SU-DHL-6 (cell line): Measurements from ENCODE around the gene SAP25.
"Not testable (repeated sequence)": the region's sequence is repeated elsewhere in the genome, so short reads cannot be mapped to it uniquely, and the experiment has no call there.

Experiments used
- H2AFZ ChIP-seq: fragments of 200-600 bp; sonication (generic); 2 replicates; pipeline ENCODE4 v1.6.1; 2014; ENCODE audit warnings: low read depth, mild to moderate bottlenecking, moderate library complexity, mixed read lengths, antibody characterized with exemption, low read length; ENCODE audit not compliant: severe bottlenecking
- H3F3A ChIP-seq: fragments of 200-600 bp; shearing (Covaris generic); 2 replicates; pipeline ENCODE4 v1.6.0; 2016; ENCODE audit warnings: antibody characterized with exemption, mild to moderate bottlenecking; ENCODE audit not compliant: insufficient read depth
- H3K27ac ChIP-seq: fragments of 200-600 bp; sonication (generic); 2 replicates; pipeline ENCODE4 v1.5.1; 2016; ENCODE audit warnings: low read depth, mild to moderate bottlenecking, low read length, moderate library complexity, mixed read lengths
- H3K27me3 ChIP-seq: fragments of 200-600 bp; sonication (generic), shearing (Covaris generic); 2 replicates; pipeline ENCODE4 v1.6.0; 2014; ENCODE audit warnings: mild to moderate bottlenecking, low read length
- H3K36me3 ChIP-seq: fragments of 200-600 bp; sonication (generic); 2 replicates; pipeline ENCODE4 v1.6.1; 2014; ENCODE audit warnings: mild to moderate bottlenecking, low read length, mixed read lengths
- H3K4me2 ChIP-seq: fragments of 300-600, 200-600 bp; shearing (Covaris generic), sonication (generic); 2 replicates; pipeline ENCODE4 v1.6.0; 2014; ENCODE audit warnings: low read length, low read depth, mild to moderate bottlenecking; ENCODE audit not compliant: poor library complexity, severe bottlenecking
- H3K4me3 ChIP-seq: fragments of 200-600 bp; sonication (generic); 2 replicates; pipeline ENCODE4 v1.5.1; 2014; ENCODE audit warnings: antibody characterized with exemption, low read length, mild to moderate bottlenecking, mixed read lengths; ENCODE audit not compliant: insufficient read depth, poor library complexity, severe bottlenecking
- H3K79me2 ChIP-seq: fragments of 200-600 bp; sonication (generic); 2 replicates; pipeline ENCODE4 v1.6.1; 2014; ENCODE audit warnings: mild to moderate bottlenecking, low read length, moderate library complexity; ENCODE audit not compliant: insufficient read depth
- H3K9ac ChIP-seq: fragments of 200-600 bp; sonication (generic); 2 replicates; pipeline ENCODE4 v1.7.0; 2014; ENCODE audit warnings: mild to moderate bottlenecking, low read length
- H3K9me2 ChIP-seq: fragments of 200-600 bp; sonication (generic); replicated peaks from 2 replicates; pipeline ENCODE4 v1.6.1; 2014; ENCODE audit warnings: low read length; ENCODE audit not compliant: insufficient read depth
- H3K9me3 ChIP-seq: fragments of 200-600 bp; sonication (generic); 2 replicates; pipeline ENCODE4 v1.6.1; 2014; ENCODE audit warnings: low read length, mixed read lengths; ENCODE audit not compliant: insufficient read depth
- H4K20me1 ChIP-seq: fragments of 200-600 bp; sonication (generic); 2 replicates; pipeline ENCODE4 v1.6.1; 2014; ENCODE audit warnings: low read depth, mild to moderate bottlenecking, antibody characterized with exemption, low read length, moderate library complexity, mixed read lengths
- CTCF ChIP-seq: fragments of 200-600 bp; sonication (generic); IDR thresholded peaks from one replicate; pipeline ENCODE4 v1.5.1; 2017; ENCODE audit warnings: antibody characterized with exemption, mild to moderate bottlenecking, low read length, moderate library complexity; ENCODE audit not compliant: insufficient read depth, poor library complexity, severe bottlenecking
- EZH2phosphoT487 ChIP-seq: fragments of 200-600 bp; sonication (generic), shearing (Covaris generic); conservative IDR thresholded peaks from 2 replicates; pipeline ENCODE4 v1.6.1; 2018; ENCODE audit warnings: mild to moderate bottlenecking, antibody characterized with exemption, low read length, moderate library complexity, mixed read lengths

Gene SAP25

GRCh38 chr7:100555701-100556100 lies 18.0 kb downstream of the SAP25 start:
- Histone ChIP-seq H3K79me2 (no peaks in the 10 kb centered on the region), H3K36me3 (no peaks in the 10 kb centered on the region), H3K27me3 (no peaks in the 10 kb centered on the region), H3K9me2 (no peaks in the 10 kb centered on the region), H2AFZ (no peak overlapping the region), H4K20me1 (no peaks in the 10 kb centered on the region), H3K4me3 (no peak overlapping the region), H3F3A (no peaks in the 10 kb centered on the region), H3K4me2 (no peak overlapping the region), H3K27ac (no peak overlapping the region), H3K9me3 (no peaks in the 10 kb centered on the region), H3K9ac (no peak overlapping the region)
- TF ChIP-seq CTCF (no peak), EZH2phosphoT487 (no peak)

GRCh38 chr7:100553032-100553431 lies 20.7 kb downstream of the SAP25 start:
- Histone ChIP-seq H3K9ac (no peak overlapping the region), H3K36me3 (no peaks in the 10 kb centered on the region), H4K20me1 (no peaks in the 10 kb centered on the region), H3K4me2 (no peak overlapping the region), H3K9me2 (no peaks in the 10 kb centered on the region), H3K27me3 (no peaks in the 10 kb centered on the region), H2AFZ (no peak overlapping the region), H3K27ac (no peak overlapping the region), H3K79me2 (no peaks in the 10 kb centered on the region), H3K9me3 (no peaks in the 10 kb centered on the region), H3K4me3 (no peak overlapping the region), H3F3A (0 out of 2 replicates have a peak, but pooled peaks cover 4% of the 10 kb centered on the region)
- TF ChIP-seq CTCF: no peak

- Histone ChIP-seq H2AFZ (no peak overlapping the region), H3K9me2 (no peaks in the 10 kb centered on the region), H3F3A (0 out of 2 replicates have a peak, but pooled peaks cover 4% of the 10 kb centered on the region), H3K4me2 (no peak overlapping the region), H3K36me3 (no peaks in the 10 kb centered on the region), H3K4me3 (no peak overlapping the region), H3K79me2 (no peaks in the 10 kb centered on the region), H3K27me3 (no peaks in the 10 kb centered on the region), H3K9ac (no peak overlapping the region), H3K27ac (no peak overlapping the region), H3K9me3 (no peaks in the 10 kb centered on the region), H4K20me1 (no peaks in the 10 kb centered on the region)
- TF ChIP-seq EZH2phosphoT487: no peak
- no peak for TF ChIP-seq CTCF
Observed at GRCh38 chr7:100552532-100552931, 21.2 kb downstream of the SAP25 start.

GRCh38 chr7:100548446-100548845 lies 25.3 kb downstream of the SAP25 start:
- H3K9ac ChIP-seq, H4K20me1 ChIP-seq, H3K4me2 ChIP-seq, H3F3A ChIP-seq, H3K9me3 ChIP-seq, H2AFZ ChIP-seq, H3K36me3 ChIP-seq, H3K79me2 ChIP-seq, H3K27me3 ChIP-seq, H3K27ac ChIP-seq, H3K9me2 ChIP-seq, H3K4me3 ChIP-seq: not testable (repeated sequence)
